GM06990 (cell line): ENCODE data around the gene PDHA1.

Source experiments
- DNase-seq: peaks from one replicate; pipeline ENCODE4 v3.0.0-alpha.2; 2011; ENCODE audit not compliant: insufficient read length; ENCODE audit errors: extremely low read depth
- H3K27me3 ChIP-seq: replicated peaks from 2 replicates; pipeline ENCODE4 v1.6.0; 2011; ENCODE audit warnings: low read length; ENCODE audit not compliant: control insufficient read depth, insufficient read depth
- H3K36me3 ChIP-seq: 2 replicates; pipeline ENCODE4 v1.5.1; 2011; ENCODE audit warnings: low read length; ENCODE audit not compliant: control insufficient read depth, insufficient read depth
- H3K4me3 ChIP-seq: replicated peaks from 2 replicates; pipeline ENCODE4 v1.5.1; 2011; ENCODE audit warnings: low read depth, mild to moderate bottlenecking, control low read depth, low read length
- CTCF ChIP-seq: IDR thresholded peaks from 2 replicates; pipeline ENCODE4 v1.5.1; 2011; ENCODE audit warnings: low read length, control low read depth, mild to moderate bottlenecking, inconsistent platforms; ENCODE audit not compliant: insufficient read depth, poor library complexity, severe bottlenecking

The PDHA1 gene

GRCh38 chrX:19343535-19344408 is at the start of gene PDHA1:
Gene PDHA1 (plus strand): TSS chrX:19343927. CDS start chrX:19344038, 111 bp downstream.
- Histone ChIP-seq H3K4me3 (peak within 1 kb of the TSS; percentile 80), H3K27me3 (no peaks in the 10 kb centered on the region), H3K36me3 (no peaks in the 10 kb centered on the region)
- TF ChIP-seq CTCF = no peak
- peak; percentile 92 for DNase-seq

GRCh38 chrX:19303256-19303880 is 40.4 kb upstream of the PDHA1 start:
- TF ChIP-seq CTCF = no peak
- no peaks in the 10 kb centered on the region for H3K36me3 ChIP-seq
- no peak overlapping the region for H3K4me3 ChIP-seq
- no peaks in the 10 kb centered on the region for H3K27me3 ChIP-seq
- no peak for DNase-seq

GRCh38 chrX:19326567-19326966 is 17.2 kb upstream of the PDHA1 start:
- DNase-seq = no peak
- no peaks in the 10 kb centered on the region for H3K36me3 ChIP-seq
- no peak for TF ChIP-seq CTCF
- H3K27me3 ChIP-seq = no peaks in the 10 kb centered on the region
- H3K4me3 ChIP-seq = no peak overlapping the region

GRCh38 chrX:19331831-19332230 is 11.9 kb upstream of the PDHA1 start:
- TF ChIP-seq CTCF = no peak
- H3K36me3 ChIP-seq = no peaks in the 10 kb centered on the region
- DNase-seq = no peak
- no peaks in the 10 kb centered on the region for H3K27me3 ChIP-seq
- H3K4me3 ChIP-seq = no peak overlapping the region

GRCh38 chrX:19332983-19333382 is 10.7 kb upstream of the PDHA1 start:
- TF ChIP-seq CTCF = no peak
- Histone ChIP-seq H3K27me3 (no peaks in the 10 kb centered on the region), H3K36me3 (no peaks in the 10 kb centered on the region), H3K4me3 (no peak overlapping the region)
- DNase-seq = no peak
